ENCODE results near the gene EXO5.
"Not testable (repeated sequence)": the region's sequence is repeated elsewhere in the genome, so short reads cannot be mapped to it uniquely, and the experiment has no call there.

EXO5 gene

GRCh38 chr1:40554807-40555206 is 46.2 kb downstream of the EXO5 start:
- not testable (repeated sequence) for DNase-seq

- no peak for DNase-seq
These were observed 47.6 kb downstream of the EXO5 start for GRCh38 chr1:40556121-40556520.

DNA sequence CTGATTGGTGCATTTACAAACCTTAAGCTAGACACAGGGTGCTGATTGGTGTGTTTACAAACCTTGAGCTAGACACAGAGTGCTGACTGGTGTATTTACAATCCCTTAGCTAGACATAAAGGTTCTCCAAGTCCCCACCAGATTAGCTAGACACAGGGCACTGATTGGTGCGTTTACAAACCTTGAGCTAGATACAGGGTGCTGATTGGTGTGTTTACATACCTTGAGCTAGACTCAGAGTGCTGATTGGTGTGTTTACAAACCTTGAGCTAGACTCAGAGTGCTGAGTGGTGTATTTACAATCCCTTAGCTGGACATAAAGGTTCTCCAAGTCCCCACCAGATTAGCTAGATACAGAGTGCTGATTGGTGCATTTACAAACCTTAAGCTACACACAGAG is 49.7 kb downstream of the EXO5 start:
- DNase-seq: not testable (repeated sequence)

DNA sequence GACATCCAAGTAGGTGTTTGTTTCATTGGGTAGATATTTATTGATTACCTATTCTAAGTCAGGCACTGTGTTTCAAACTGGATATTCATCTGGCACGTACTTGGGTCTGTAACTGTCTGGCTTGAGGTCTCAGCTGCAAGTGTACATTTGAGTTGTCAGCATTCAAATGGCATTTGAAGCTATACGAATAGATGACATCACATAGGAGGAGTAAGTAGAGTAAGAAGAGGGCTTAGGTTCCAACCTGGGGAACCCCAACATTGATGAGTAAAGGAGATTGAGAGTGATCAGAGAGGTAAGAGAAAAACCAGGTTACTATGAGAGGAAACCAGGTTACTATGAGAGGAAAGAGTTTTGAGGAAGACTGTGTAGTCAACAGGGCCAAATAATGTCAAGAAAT is 53.6 kb downstream of the EXO5 start:
- no peak for DNase-seq

- no peak for DNase-seq
These were observed 54.7 kb downstream of the EXO5 start for GRCh38 chr1:40563266-40563665.

DNA sequence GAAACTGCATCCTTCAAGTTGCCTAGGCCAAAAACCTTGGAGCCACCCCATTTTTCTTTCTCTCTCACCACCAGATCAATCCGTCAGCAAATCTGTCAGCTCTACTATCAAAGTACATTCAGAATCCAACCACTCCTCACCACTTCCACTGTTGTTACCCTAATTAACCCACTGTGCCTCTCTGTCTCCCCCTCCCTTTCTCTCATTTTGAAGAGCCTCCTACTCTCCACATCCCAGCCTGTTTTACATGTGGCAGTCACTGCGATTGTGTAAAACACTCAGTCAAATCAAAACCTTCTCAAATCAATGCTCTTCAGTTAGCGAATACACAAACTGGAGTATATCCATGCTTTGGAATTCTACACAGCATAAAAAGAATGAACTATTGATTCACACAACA is 55.9 kb downstream of the EXO5 start:
- no peak for DNase-seq

DNA sequence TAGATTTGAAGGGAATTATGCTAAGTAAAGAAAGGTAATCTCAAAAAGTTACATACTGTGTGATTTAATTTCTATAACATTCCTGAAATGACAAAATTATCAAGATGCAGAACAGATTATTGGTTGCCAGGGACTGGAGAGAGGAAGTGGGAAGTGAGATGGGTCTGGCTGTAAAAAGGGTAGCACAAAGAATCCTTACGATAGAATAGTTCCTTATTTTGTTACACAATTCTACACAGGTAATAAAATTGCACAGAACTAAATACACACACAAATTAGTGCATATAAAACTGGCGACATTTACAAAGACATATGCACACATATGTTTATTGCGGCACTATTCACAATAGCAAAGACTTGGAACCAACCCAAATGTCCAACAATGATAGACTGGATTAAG is 56.3 kb downstream of the EXO5 start:
- DNase-seq: no peak

All from NCI-H1048 (cell line).